ENCODE measurements around the gene SEMA4B.
A peak's percentile ranks its signal among the peaks of the same experiment; 100 is the strongest.
"Not testable (repeated sequence)": the region's sequence is repeated elsewhere in the genome, so short reads cannot be mapped to it uniquely, and the experiment has no call there.

Gene SEMA4B

DNA sequence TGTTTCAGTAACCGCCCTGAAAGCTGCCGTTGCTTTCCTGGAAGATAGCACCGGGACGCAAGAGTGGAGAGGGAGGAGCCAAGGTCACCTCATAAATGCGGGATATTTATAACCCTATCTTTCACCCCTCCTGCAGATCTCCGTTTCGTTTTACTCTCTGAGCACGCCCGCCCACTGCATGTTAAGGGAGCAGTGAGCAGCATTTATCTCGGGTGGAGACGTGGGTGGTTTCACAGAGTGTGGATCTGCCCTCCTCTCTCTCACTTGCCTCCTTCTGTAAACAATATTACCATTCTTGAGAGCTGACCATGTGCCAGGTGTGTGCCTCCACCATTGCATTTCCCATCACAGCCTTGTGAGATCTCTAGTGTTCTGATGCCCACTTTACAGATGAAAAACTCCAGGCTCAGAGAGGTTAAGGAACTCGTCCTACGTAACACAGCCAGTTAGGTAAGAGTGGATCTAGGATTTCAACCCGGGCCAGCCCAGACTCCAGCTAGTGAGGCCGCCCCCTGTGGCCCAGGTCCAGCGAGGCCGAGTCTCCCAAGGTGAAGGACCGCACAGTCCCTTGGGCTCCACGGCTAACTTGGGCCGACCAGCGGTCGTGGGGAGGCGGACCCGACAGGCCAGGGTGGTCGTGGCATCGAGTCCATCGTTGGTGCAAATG lies 16.9 kb upstream of the SEMA4B start:
- no peak for DNase-seq

DNA sequence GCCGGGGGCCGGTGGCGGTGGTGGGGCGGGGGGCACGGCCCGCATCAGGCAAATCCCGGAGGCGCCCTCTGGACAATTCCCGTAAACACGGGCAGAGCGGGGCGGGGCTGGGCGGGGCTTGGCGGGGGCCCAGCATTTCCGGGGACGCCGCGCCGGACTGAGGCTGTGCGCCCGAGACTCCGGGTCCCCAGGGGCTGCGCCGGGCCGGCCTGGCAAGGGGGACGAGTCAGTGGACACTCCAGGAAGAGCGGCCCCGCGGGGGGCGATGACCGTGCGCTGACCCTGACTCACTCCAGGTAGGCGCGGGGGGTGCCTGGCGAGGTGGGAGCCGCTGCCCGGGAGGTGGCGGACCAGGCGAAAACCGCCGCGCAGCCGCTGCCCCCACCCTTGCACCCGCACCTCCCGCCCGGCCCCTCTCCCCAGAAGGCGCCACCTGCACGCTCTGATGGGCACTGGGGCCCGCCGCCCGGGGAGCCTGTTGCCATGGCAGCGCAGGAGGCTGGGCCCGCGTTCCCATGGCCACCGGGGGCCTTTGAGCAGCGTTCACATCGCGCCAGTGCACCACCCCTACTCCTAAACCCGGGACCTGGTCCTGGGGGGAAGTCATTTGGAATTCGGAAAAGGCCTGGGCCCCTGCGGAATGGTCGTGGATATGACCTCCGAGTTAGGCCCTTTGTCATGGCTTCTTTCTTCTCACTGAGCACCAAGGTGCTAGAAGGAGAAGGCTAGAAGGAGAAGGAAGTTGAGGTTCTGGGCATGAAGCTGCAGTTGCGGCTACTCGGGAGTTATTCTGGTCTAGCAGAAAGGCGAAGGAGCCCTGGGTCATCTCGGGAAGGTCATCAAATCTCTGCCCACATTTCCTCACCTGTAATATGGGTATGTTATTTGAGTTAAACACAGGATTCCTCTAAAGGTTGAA lies 16.1 kb upstream of the SEMA4B start:
- peak; percentile 38 for DNase-seq

DNA sequence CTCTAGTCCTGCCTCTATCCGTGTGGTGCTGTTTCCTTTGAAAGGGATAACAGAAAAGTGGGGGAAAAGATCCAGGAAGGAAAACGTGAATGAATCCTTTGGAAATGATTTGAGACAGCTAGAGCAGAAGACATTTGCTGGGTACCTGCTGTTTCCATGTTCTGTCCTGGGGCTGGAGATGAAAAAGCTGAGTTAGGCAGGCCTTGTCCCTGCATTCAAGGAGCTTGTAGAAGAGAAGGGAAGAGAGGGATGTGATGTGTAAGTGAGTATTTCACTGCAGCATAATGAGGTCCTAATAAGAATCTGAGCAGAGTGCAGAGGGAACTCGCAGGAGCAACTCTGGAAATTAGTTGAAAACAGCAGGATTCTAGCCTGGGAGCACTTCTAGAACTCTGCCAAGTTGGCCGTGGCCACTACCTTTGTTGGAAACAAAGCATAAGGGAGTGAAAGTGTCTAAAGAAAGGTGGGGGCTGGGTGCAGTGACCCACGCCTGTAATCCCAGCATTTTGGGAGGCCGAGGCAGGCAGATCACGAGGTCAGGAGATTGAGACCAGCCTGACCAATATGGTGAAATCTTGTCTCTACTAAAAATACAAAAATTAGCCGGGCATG lies 13.8 kb upstream of the SEMA4B start:
- no peak for DNase-seq

DNA sequence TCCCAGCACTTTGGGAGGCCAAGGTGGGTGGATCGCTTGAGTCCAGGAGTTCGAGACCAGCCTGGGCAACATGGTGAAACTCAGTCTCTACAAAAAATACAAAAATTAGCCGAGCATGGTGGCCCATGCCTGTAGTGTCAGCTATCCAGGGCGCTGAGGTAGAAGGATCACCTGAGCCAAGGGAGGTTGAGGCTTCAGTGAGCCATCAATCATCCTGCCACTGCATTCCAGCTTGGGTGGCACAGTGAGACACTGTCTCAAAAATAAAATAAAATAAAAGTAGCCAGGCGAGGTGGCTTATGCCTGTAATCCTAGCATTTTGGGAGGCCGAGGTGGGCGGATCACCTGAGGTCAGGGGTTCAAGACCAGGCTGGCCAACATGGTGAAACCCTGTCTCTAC lies 13.1 kb upstream of the SEMA4B start:
- DNase-seq, result not testable (repeated sequence)

DNA sequence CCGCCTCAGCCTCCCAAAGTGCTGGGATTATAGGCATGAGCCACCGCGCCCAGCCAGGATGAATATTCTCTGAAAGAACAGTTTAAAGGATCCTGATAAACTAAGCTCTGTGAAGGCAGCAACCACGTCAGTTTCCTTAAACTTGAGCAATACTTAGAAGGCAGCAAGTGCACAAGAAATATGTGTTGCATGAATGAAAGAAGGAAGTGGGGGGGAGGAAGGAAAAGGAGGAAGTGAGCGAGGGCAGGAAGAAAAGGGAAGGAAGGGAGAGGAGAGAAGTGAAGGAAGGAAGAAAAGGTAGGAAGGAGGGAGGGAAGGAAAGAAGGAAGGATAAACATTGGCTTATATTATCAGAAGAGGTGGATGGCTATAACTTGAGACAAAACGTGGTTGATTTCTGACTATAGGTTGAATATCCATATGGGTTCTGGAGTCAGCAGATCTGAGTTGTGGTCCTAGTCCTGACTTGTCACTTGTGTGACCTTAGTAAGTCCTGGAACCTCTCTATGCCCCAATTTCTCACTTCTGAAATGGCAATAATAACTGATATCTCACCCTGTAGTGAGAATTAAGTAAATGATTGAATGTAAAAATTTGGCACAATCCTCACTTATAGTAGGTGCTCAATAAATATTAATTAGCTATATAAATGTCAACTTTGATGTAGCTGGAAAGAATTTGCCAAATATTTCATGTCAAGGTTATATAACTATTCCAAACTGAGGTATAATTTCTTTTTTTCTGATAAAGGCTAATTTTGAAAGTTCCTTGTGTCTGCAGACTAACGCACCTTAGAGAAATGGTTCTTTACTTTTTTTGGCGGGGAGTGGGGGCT lies 12.0 kb upstream of the SEMA4B start:
- DNase-seq, result no peak

DNA sequence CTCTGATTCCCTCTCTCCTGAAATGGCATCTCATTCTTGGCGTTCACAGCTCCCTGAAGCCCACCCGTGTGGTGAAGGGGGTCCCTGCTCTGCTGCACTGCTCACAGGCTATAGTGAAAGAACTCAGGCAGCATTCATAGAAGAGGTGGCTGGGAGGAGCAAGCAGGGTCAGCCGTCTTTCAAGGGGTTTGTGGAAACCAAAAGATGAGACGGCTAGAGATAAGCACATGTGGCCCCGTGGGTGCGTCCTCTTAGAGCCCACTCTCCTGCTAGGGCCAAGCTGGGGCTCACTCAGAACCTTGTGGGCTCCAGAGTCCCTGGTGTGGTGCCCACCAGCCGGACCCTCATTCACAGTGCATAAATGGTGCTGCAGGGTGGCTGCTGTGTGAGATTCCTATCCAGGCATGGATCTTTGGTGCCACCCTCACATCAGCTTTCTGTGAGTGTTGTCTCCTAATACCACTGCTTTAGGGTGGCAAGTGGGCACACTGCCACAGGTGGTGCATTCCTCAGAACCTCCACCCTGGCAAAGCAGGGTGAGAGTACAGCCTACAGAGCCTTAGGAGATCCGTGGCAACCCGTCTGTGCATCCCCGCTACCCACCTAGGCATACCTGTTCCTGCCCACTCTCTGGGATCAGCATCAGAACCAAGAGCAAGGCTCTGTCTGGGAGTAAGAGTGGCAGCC lies 11.2 kb upstream of the SEMA4B start:
- no peak for DNase-seq

DNA sequence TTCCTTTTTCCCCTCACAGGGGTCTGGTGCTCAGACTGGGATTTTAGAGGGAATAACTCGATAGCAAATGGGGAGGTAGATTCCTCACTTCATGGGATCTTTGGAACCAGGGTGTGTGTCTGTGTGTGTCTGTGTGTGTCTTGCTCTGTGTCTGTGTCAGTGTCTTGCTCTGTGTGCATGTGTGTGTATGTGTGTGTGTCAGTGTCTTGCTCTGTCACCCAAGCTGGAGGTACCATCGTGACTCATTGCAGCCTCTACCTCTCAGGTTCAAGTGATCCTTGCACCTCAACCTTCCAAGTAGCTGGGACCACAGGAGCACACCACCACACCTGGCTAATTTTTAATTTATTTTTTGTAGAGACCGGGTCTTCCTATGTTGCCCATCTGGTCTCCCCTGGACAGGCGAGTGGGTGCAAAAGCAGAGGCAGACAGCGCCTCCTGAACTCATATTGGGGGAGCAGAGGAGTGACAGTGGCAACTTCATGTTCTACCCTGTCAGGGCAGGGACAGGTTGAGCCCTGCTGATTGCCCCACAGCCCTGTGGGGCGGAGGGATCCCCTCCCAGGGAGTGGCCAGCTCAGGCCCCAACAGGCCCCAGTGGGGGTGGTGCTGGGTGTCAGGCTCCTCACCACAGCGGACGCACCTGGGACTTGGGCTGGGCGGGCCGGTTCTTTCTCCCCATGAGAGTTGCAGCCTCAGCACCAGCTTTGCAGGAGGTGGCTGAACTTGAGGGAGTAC lies 10.4 kb upstream of the SEMA4B start:
- DNase-seq, result no peak

DNA sequence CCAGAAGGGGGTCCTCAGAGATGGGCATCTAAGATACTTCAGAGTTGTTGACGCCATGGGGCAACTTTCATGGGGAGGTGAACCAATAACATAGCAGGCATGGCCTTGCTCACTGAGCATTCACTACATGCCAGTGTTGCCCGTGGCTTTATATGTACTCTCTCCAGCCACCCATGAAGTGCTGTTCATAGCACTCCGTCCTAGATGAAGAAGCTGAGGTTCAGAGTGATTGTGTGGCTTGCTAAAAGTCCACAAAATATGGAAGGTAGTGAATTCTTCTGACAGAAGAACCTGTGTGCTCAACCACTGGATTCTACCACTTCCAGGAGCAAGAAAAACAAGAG lies 9.8 kb upstream of the SEMA4B start:
- DNase-seq, result no peak

DNA sequence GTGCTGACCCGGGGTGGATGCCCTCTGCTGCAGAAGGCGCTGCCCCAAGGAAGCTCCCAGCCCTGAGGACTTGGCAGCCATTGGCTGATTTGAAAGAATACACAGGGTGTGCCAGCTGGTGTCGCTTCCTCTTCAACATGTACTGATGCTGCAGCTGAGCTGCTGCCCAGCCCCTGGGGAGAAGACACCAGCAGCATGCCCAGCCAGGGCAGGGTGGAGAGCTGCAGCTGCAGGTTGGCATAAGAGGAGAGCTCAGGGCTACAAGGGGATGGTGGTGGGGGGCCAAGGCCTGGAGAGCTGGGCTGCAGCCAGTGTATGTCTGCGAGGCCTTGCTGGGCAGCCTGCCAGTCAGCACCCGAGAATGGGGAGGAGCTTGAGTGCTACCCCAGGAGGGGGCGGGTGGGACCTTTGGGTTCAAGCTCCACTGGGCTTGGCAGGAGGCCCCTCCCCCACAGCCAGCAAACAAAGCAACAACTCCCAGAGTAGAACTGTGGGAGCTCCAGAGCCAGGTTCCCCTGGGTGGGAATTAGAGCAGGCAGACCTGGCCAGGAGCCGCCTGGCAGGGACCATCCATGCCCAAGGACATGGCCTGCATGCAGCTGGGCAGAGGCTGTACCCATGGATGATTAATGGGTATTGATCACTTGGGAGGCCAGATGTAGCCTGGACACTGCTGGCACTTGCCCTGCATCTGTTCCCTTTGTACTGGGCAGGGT lies 9.2 kb upstream of the SEMA4B start:
- DNase-seq, result peak; percentile 88

DNA sequence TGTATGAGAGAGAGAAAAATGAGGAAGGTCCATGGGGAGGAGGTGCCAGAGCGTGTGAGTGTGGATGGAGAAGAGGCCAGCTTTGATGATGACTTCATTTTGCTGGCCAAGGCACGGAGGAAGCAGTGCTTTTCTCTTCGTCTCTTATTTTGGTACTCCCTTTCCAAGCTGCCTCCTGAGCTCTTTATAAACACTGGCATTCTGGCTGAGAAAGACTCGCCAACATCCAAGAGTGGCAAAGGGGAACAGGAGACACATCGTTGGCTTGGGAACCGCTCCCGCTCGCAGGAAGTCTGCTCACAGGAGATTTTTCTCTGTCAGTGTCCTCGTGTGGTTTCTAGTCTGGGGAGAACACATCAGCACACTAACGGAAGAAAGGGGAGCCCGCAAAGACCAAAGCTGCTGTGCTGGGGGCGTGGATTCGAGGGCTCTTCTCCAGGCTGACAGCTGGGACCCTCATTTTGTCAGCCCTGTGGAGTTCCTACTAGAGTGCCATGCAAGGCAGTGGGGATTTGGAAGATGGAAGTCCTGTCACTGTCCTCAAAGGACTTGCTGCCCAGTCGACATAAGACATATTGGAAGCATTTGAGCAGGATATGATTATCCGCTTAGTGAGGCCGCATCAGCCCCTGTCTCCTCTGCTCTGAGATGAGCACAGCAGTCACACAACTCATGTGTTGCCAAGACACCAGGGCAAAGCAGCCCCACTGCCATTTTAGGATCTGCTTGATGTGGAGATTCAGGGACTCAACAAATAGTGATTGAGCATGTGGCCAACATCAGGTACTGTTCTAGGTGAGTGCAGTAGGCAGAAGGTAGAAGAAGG lies 8.0 kb upstream of the SEMA4B start:
- DNase-seq, result no peak

DNA sequence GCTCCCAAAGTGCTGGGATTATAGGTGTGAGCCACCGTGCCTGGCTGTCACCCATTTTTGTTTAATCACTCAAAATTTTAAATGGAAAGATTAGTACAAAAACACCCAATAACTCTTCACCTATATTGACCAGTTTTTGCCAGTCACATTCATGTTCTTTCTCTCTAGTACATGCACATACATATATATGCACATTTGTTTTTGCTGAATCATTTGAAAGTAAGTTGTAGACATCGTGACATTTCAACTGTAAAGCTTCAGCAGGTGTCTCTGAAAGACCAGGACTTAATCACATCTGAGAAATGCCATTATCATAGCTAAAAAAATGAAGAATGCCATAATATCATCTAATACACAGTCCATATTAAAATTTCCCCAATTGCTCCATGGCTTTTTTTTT lies 6.5 kb upstream of the SEMA4B start:
- no peak for DNase-seq

DNA sequence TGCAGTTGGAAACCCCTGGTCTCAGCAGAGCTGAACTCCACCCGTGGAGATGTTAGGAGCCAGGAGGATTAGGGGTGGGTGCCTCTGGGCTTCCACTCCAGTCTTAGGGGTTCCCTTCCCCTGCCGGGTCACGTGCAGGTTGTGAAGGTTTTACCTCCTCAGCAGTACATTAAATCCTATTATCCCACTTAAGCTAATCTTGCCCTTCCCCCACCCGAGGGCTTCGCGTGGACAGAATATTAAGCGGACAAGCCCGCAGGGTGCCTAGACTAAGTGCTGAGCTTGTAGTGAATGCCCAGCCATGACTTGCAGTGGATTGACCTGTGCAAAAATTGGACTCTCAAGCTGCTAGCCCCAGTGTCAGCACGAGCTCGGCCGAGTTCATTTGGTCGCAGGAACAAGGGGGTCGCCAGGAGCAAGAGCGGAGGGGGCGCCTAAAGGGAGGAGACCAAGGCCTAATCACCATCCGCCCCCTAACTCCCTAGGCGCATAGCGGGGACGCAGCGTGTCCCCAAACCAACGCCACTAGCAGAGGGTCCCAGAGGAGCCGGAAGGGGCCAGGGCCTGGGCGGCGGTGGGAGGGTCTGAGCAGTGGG lies 498 bp upstream of the SEMA4B start:
- DNase-seq, result no peak

DNA sequence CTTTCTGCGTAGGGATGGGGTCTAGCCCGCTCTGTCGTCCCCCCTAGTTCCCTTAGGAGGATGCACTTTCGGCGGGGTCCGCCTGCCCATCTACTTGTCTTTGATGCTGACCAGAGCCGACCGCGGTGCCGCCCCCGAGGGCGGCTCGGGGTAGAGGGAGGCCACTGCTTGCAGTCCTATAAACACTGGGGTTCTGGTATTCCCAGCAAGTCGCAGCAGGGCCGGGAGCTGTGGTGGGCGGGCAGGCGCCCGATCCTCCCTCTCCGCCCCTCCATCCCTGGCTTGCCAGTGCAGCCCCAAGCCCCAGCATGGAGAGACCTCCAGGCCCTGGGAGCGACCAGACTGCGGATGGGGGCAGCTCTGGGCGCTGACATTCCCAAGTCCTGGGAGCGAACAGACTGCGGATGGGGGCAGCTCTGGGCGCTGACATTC lies 830 bp downstream of the SEMA4B start:
- DNase-seq, result no peak

DNA sequence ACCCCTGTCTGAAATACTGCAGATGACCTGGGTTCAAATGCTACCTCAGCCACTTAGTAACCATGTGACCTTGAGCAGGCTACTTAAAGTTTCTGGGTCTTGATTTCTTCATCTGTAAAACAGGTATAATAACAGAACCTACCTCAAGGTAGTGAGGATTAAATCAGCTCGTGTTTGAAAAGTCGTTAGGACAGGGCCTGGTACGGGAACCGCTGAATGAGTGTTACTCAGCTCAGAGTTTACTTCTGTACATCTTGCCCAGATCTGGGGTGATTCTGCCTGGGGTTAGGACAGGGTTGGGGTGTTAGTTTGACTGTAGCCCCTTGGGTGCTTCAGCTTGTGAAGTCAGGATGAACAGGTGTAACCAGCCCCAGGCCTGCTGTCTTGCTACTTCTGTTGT lies 1.8 kb downstream of the SEMA4B start:
- DNase-seq, result no peak

DNA sequence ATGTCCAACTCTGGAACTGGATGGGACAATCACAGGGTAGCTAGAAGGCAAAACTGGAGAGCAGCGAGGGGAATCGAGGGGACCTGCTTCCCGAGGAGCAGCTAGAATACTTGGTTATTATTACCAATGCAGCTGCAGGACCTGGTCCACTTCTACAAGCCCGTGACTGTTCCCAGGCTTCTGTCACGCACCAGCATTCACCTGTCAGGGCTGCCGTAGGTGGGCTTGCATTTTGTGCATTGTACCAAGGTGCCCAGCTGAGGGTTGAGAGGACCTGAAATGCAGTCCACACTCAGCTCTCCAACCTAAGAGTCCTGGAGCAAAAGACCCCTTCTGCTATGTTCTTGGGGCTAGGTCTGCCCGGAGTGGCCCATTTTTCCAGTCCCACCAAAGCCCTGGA lies 2.3 kb downstream of the SEMA4B start:
- DNase-seq, result no peak

DNA sequence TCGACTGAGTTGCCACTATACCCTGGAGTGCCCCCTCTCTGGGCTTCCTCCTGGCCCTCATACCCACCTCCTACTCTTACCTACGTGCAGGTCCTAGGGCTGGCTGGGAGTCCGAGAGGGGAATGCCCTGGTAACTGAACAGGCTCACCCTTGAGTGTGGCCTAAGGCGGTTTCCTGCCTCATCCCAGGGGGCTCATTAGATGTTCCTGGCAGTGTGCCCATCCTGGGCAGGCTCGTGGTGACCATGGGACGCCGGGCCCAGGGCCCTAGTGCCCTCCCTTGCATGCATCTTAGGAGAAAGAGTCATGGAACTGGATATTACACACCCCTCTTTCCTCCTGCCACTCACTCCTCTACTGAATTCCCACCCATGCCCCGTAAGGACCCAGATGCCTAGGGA lies 2.8 kb downstream of the SEMA4B start:
- DNase-seq, result peak; percentile 28

DNA sequence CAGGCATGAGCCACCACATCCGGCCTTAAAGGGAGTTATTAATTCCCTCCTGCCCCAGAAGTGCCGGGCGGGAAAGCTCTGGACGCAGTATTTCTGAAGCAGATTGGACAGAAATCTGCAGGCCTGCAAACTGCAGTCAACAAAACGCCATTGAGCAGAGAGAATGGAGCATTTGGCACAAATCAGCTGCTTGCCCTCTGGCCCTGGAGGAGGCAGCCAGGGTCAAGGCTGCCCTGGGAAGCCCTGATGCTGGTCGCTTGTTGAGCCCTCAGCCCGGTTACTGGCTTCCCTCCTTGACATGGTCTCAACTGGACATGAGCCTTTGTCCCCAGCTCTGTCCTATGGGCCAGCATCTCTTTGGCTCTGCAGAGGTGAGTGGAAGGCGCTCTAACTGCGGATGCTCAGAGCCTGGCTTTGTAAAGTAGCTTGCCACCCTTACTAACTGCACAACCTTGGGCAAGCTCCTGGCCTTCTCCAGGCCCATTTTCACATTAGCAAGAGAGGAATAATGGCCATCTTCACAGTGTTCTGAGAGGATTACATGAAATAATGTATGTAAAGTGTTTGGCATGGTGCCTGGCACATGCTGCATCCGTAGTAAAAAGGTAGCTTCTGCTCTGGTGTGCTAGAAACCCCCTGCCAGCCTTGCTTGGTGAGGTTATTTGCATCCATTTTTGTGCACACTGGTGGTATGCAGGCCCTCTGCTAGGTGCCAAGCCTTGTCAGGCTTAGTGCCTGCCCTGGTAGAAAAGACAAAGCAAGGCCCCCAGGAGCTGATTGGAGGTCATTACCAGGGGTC lies 4.1 kb downstream of the SEMA4B start:
- DNase-seq, result peak; percentile 54

DNA sequence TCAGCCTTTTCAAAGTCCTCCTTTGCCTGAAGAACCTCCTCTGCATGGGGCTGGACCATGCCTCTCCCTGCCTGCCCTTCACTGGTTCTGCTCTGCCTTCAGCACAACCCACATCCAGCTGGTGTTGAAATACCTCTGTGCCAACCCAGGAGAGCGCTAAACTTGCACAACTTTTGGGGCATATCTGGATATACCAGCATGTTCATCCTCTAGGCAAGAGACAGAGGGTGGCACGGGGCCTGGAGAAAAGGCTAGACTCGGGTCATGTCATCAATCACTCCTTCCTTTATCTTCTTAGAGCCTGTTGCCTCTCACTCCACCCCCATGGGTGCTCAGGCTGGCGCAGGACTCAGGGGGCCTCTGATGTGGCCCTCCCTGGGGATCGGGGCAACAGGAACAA lies 4.8 kb downstream of the SEMA4B start:
- no peak for DNase-seq

DNA sequence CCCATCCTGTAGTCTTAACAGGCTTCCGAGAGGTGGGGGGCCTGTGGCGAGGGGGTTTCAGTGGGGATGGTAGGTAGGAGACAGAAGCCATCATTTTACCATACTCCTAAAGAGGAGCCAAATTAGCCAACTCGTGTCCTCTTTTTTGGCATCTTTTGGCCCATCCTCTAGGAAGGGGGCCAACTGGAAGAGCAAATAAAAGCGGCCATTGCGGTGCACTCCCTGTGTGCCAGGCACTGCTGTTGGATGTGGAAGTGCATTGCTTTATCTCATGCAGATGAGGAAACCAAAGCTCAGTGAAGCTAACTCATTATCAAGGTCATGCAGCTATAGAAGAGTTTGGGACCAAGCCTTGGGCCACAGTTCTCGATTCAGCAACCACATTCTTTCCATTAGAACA lies 6.1 kb downstream of the SEMA4B start:
- no peak for DNase-seq
